GM23338 (cell line): ENCODE results near the gene VSIG10L2. TPM values are rescaled to one million over a fixed set of nuclear protein-coding genes. Genes with fewer than 3 reads are reported as not detected.

Experiments
- ATAC-seq: fragments of 200-7000 bp; cut with Tn5 transposase; 3 replicates; pipeline ENCODE4 v1.9.1; 2020
- DNase-seq: peaks from one replicate; pipeline ENCODE4 v3.0.0-alpha.2; 2015; ENCODE audit warnings: low spot score
- H2AFZ ChIP-seq: fragments of 200-600 bp; sonication (generic); 2 replicates; pipeline ENCODE4 v1.8.0; 2016; ENCODE audit warnings: antibody characterized with exemption, mild to moderate bottlenecking, moderate library complexity
- H3F3A ChIP-seq: fragments of 200-600 bp; sonication (generic); replicated peaks from 2 replicates; pipeline ENCODE4 v1.8.0; 2017; ENCODE audit warnings: antibody characterized with exemption, mixed run types, low read depth
- H3K27ac ChIP-seq: fragments of 200-600 bp; sonication (generic); 2 replicates; pipeline ENCODE4 v1.6.1; 2016; ENCODE audit warnings: low read depth
- H3K27me3 ChIP-seq: fragments of 200-600 bp; sonication (generic); 2 replicates; pipeline ENCODE4 v1.8.0; 2016; ENCODE audit warnings: mild to moderate bottlenecking, mixed run types, moderate library complexity; ENCODE audit not compliant: insufficient read depth
- H3K36me3 ChIP-seq: fragments of 200-600 bp; sonication (generic); 2 replicates; pipeline ENCODE4 v1.8.0; 2016; ENCODE audit warnings: mild to moderate bottlenecking; ENCODE audit not compliant: insufficient read depth
- H3K4me1 ChIP-seq: fragments of 200-600 bp; sonication (generic); 2 replicates; pipeline ENCODE4 v1.8.0; 2016; ENCODE audit warnings: mild to moderate bottlenecking, moderate library complexity; ENCODE audit not compliant: insufficient read depth
- H3K4me2 ChIP-seq: fragments of 200-600 bp; sonication (generic); 2 replicates; pipeline ENCODE4 v1.7.1; 2017; ENCODE audit warnings: mixed run types
- H3K4me3 ChIP-seq: fragments of 200-600 bp; sonication (generic); 2 replicates; pipeline ENCODE4 v1.6.1; 2016; ENCODE audit warnings: mixed run types
- H3K79me2 ChIP-seq: fragments of 200-600 bp; sonication (generic); replicated peaks from 2 replicates; pipeline ENCODE4 v1.8.0; 2017; ENCODE audit warnings: mild to moderate bottlenecking; ENCODE audit not compliant: insufficient read depth
- H3K9me2 ChIP-seq: fragments of 200-600 bp; sonication (generic); 2 replicates; pipeline ENCODE4 v1.8.0; 2017; ENCODE audit not compliant: insufficient read depth
- H4K20me1 ChIP-seq: fragments of 200-600 bp; sonication (generic); replicated peaks from 2 replicates; pipeline ENCODE4 v1.8.0; 2017; ENCODE audit warnings: mild to moderate bottlenecking; ENCODE audit not compliant: insufficient read depth
- H3K27ac Mint-ChIP-seq: 2 replicates; pipeline ENCODE4 v1.8.0; 2020; ENCODE audit warnings: inconsistent platforms, mild to moderate bottlenecking, moderate library complexity, mixed read lengths
- H3K27me3 Mint-ChIP-seq: 3 replicates; pipeline ENCODE4 v1.8.0; 2022; ENCODE audit warnings: low read depth, mild to moderate bottlenecking, moderate library complexity, mixed read lengths, inconsistent platforms; ENCODE audit not compliant: insufficient read depth, poor library complexity
- H3K36me3 Mint-ChIP-seq: 3 replicates; pipeline ENCODE4 v1.8.0; 2021; ENCODE audit warnings: low read depth, mild to moderate bottlenecking, inconsistent platforms, moderate library complexity, mixed read lengths
- H3K4me1 Mint-ChIP-seq: 3 replicates; pipeline ENCODE4 v1.8.0; 2020; ENCODE audit warnings: mild to moderate bottlenecking, inconsistent platforms, mixed read lengths
- H3K4me3 Mint-ChIP-seq: 3 replicates; pipeline ENCODE4 v1.8.0; 2021; ENCODE audit warnings: moderate library complexity, mild to moderate bottlenecking, inconsistent platforms, mixed read lengths
- H3K9me3 Mint-ChIP-seq: 3 replicates; pipeline ENCODE4 v1.8.0; 2020; ENCODE audit warnings: moderate library complexity, mild to moderate bottlenecking, inconsistent platforms, mixed read lengths
- ETS1 ChIP-seq: IDR thresholded peaks from 2 replicates; pipeline ENCODE4 v1.6.1; 2016; ENCODE audit warnings: antibody characterized with exemption
- EZH2 ChIP-seq: fragments of 200-600 bp; sonication (generic); IDR thresholded peaks from one replicate; pipeline ENCODE4 v1.8.0; 2017; ENCODE audit warnings: antibody characterized with exemption, mild to moderate bottlenecking, low read depth; ENCODE audit not compliant: unreplicated experiment
- EZH2phosphoT487 ChIP-seq: fragments of 200-600 bp; sonication (generic); IDR thresholded peaks from one replicate; pipeline ENCODE4 v1.8.1; 2018; ENCODE audit warnings: antibody characterized with exemption; ENCODE audit not compliant: unreplicated experiment
- JUNB ChIP-seq: IDR thresholded peaks from one replicate; pipeline ENCODE4 v1.6.1; 2016; ENCODE audit warnings: antibody characterized with exemption; ENCODE audit not compliant: unreplicated experiment
- POLR2AphosphoS5 ChIP-seq: IDR thresholded peaks from 2 replicates; pipeline ENCODE4 v1.6.1; 2016; ENCODE audit warnings: antibody characterized with exemption, low read depth
- STAT1 ChIP-seq: IDR thresholded peaks from one replicate; pipeline ENCODE4 v1.6.1; 2016; ENCODE audit warnings: antibody characterized with exemption; ENCODE audit not compliant: unreplicated experiment
- ZNF114 ChIP-seq: fragments of 250-450 bp; sonication (Bioruptor Pico); IDR thresholded peaks from 2 replicates; pipeline ENCODE4 v1.5.0; 2020; ENCODE audit warnings: mild to moderate bottlenecking, moderate library complexity
- ZNF462 ChIP-seq: fragments of 250-450 bp; sonication (Bioruptor Pico); IDR thresholded peaks from 2 replicates; pipeline ENCODE4 v1.5.0; 2020; ENCODE audit warnings: mild to moderate bottlenecking, moderate library complexity
- polyA plus RNA-seq: library from polyadenylated mRNA; unstranded; fragments of >200 nt; fragmentation: Nextera tagmentation; extraction: Ambion mirVana; gene quantifications from 2 replicates; pipeline ENCODE4 v1.2.1, GENCODE V29; 2016
- total RNA-seq: library from RNA; depleted of rRNA; stranded (reverse); fragments of >200 nt; shearing (Covaris generic); gene quantifications from 2 replicates; pipeline ENCODE4 v1.2.3, GENCODE V29; 2014

The VSIG10L2 gene
- total and polyA plus RNA-seq, 2 experiments from 2014 or later: 0.63 TPM; not detected in 1

DNA sequence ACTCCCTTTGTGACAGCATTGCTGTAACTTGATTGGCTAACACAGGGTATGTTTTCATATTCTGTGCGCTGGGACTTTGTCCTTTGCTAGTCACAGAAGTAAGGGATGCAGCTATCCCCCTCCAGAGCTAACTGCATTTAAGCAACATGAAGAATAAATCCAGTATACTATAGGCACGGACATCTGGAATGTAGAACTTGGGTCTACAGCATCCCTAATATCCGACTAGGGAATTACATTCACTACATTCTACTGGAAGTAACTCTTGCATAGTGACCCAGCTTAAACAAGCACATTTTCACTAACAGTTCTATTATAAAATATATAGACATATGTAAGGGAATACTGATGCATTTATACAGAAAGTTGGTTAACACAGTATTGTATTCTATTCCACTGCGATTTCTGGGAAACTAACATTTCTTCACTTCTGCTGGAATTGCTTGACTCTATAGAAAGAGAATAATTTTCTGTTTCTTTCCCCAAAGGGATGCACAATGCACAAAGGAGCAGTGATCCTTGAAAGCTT is 13.1 kb downstream of the VSIG10L2 start:
- no peaks in the 10 kb centered on the region for H3K27me3 ChIP-seq
- Mint-ChIP-seq H3K4me3 (no peak overlapping the region), H3K27ac (no peak overlapping the region), H3K9me3 (no peaks in the 10 kb centered on the region; the same call in 2 of the 3 replicates), H3K36me3 (peaks cover 27% of the 10 kb centered on the region), H3K4me1 (peaks cover 13% of the 10 kb centered on the region; the same call in 2 of the 3 replicates), H3K27me3 (peaks cover 2% of the 10 kb centered on the region)
- H2AFZ ChIP-seq: no peak overlapping the region
- no peaks in the 10 kb centered on the region for H4K20me1 ChIP-seq
- ATAC-seq (no peak), DNase-seq (no peak)
- TF ChIP-seq EZH2 (no peak), POLR2AphosphoS5 (no peak), ZNF114 (no peak), ZNF462 (CRISPR knock-in tag) (no peak), ETS1 (no peak), STAT1 (no peak), EZH2phosphoT487 (no peak), JUNB (no peak)
- H3K79me2 ChIP-seq: no peaks in the 10 kb centered on the region
- H3K4me1 ChIP-seq: peaks cover 8% of the 10 kb centered on the region; the same call in 1 of the 2 replicates
- no peak overlapping the region for H3K4me2 ChIP-seq
- no peaks in the 10 kb centered on the region for H3K9me2 ChIP-seq
- no peaks in the 10 kb centered on the region for H3F3A ChIP-seq
- no peak overlapping the region for H3K4me3 ChIP-seq
- H3K27ac ChIP-seq: no peak overlapping the region
- H3K36me3 ChIP-seq: peaks cover 11% of the 10 kb centered on the region; the same call in 1 of the 2 replicates
